ENCODE data around the gene DNAJC5G. TPM values are rescaled to one million over a fixed set of nuclear protein-coding genes. Genes with fewer than 3 reads are reported as not detected.
A peak's percentile ranks its signal among the peaks of the same experiment; 100 is the strongest.

DNAJC5G gene
- total and polyA plus RNA-seq, 9 of the 15 experiments (the other 6 are each of a cell fraction or from before 2014, with no cell fraction given) = not detected

GRCh38 chr2:27255187-27255586, 20.0 kb upstream of the DNAJC5G start (continued):
- TF ChIP-seq PRDM10 (IDR thresholded peaks at IDR 0.05; ENCODE audit: partially characterized antibody) (peak; percentile 87), RCOR1 (IDR thresholded peaks at IDR 0.05; ENCODE audit: borderline replicate concordance in 1 of 2, low read depth in 2 of 2, low read length in 2 of 2) (peak in 1 of 2 experiments; percentile 86; a peak in 2 of 4 replicates), GTF2E2 (tag; IDR thresholded peaks at IDR 0.05) (no peak), CREB1 (IDR thresholded peaks at IDR 0.05) (no peak), CREB1 (CRISPR knock-in tag; IDR thresholded peaks at IDR 0.05) (no peak), NFE2 (IDR thresholded peaks at IDR 0.05; ENCODE audit: low read depth) (no peak), TAL1 (IDR thresholded peaks at IDR 0.05) (peak; percentile 82), ZNF639 (CRISPR knock-in tag; conservative IDR thresholded peaks at IDR 0.05 in 1 of 2, IDR thresholded peaks at IDR 0.05 in 1 of 2) (no peak), FOXJ2 (tag; IDR thresholded peaks at IDR 0.05) (no peak), DPF2 (IDR thresholded peaks at IDR 0.05) (peak; percentile 77), SMARCE1 (IDR thresholded peaks at IDR 0.05) (peak; percentile 58; the same call in 1 of the 2 replicates), SRSF7 (optimal IDR thresholded peaks at IDR 0.05; ENCODE audit: low read depth, low read length) (no peak), ZBED1 (IDR thresholded peaks at IDR 0.05) (no peak), BRF1 (IDR thresholded peaks at IDR 0.05; ENCODE audit: borderline replicate concordance, extremely low read depth, insufficient read length) (no peak), MTA1 (IDR thresholded peaks at IDR 0.05; ENCODE audit: borderline replicate concordance) (no peak), HDAC2 (IDR thresholded peaks at IDR 0.05) (peak; percentile 69; the same call in 1 of the 2 replicates), BRD9 (IDR thresholded peaks at IDR 0.05; ENCODE audit: low read depth, partially characterized antibody) (no peak), ZNF586 (CRISPR knock-in tag; conservative IDR thresholded peaks at IDR 0.05) (no peak), CBFA2T3 (IDR thresholded peaks at IDR 0.05) (peak; percentile 92), ZNF589 (CRISPR knock-in tag; IDR thresholded peaks at IDR 0.05; ENCODE audit: low read depth) (no peak), TEAD1 (CRISPR knock-in tag; IDR thresholded peaks at IDR 0.05) (no peak), LCOR (CRISPR knock-in tag; IDR thresholded peaks at IDR 0.05) (0 out of 2 replicates have a peak, but pooled peaks have one; percentile 36), ZNF224 (CRISPR knock-in tag; IDR thresholded peaks at IDR 0.05) (no peak), EZH2 (IDR thresholded peaks at IDR 0.05; ENCODE audit: borderline replicate concordance, low read depth, low read length) (no peak), KAT7 (CRISPR knock-in tag; IDR thresholded peaks at IDR 0.05; ENCODE audit: borderline replicate concordance) (no peak), RBM14 (IDR thresholded peaks at IDR 0.05; ENCODE audit: borderline replicate concordance, insufficient read depth, low read depth, low read length) (no peak), NCOR1 (IDR thresholded peaks at IDR 0.05) (peak; percentile 76)

Data from K562 (cell line).